ENCODE results near the gene GIN1.
"Not testable (repeated sequence)": the region's sequence is repeated elsewhere in the genome, so short reads cannot be mapped to it uniquely, and the experiment has no call there.

Gene GIN1

GRCh38 chr5:103119765-103120606 is at the start of gene GIN1, which contains the start of gene PPIP5K2:
Gene GIN1 (minus strand): TSS chr5:103120138. CDS start chr5:103108707, 11,431 bp downstream.
Gene PPIP5K2 (plus strand): TSS chr5:103120301. CDS start chr5:103129590, 9,289 bp downstream.
- peak; percentile 91 to 95 for DNase-seq

GRCh38 chr5:103166706-103167105 is 46.8 kb upstream of the GIN1 start:
- no peak for DNase-seq

GRCh38 chr5:103151156-103151555 is 31.2 kb upstream of the GIN1 start:
- DNase-seq = no peak

GRCh38 chr5:103148213-103148612 is 28.3 kb upstream of the GIN1 start:
- no peak for DNase-seq

GRCh38 chr5:103145196-103145595 is 25.3 kb upstream of the GIN1 start:
- DNase-seq = no peak

GRCh38 chr5:103142132-103142531 is 22.2 kb upstream of the GIN1 start:
- DNase-seq = not testable (repeated sequence)

GRCh38 chr5:103139264-103139865 is 19.4 kb upstream of the GIN1 start:
- DNase-seq = peak; percentile 56 to 58

- no peak for DNase-seq
Measured at GRCh38 chr5:103138202-103138690, 18.3 kb upstream of the GIN1 start.

GRCh38 chr5:103135461-103135860 is 15.5 kb upstream of the GIN1 start:
- DNase-seq = no peak

GRCh38 chr5:103133231-103133630 is 13.3 kb upstream of the GIN1 start:
- no peak for DNase-seq

GRCh38 chr5:103132684-103133083 is 12.7 kb upstream of the GIN1 start:
- DNase-seq = no peak

GRCh38 chr5:103128202-103128601 is 8.3 kb upstream of the GIN1 start:
- no peak for DNase-seq

- DNase-seq = no peak
Measured at GRCh38 chr5:103127292-103127817, 7.4 kb upstream of the GIN1 start.

GRCh38 chr5:103126557-103126956 is 6.6 kb upstream of the GIN1 start:
- no peak for DNase-seq

- DNase-seq = no peak
Measured at GRCh38 chr5:103122242-103122641, 2.3 kb upstream of the GIN1 start.

- DNase-seq = peak in 1 of 2 experiments; percentile 47
Measured at GRCh38 chr5:103120607-103121200, 766 bp upstream of the GIN1 start.

GRCh38 chr5:103119070-103119764 is 721 bp downstream of the GIN1 start:
- peak; percentile 21 to 31 for DNase-seq

GRCh38 chr5:103117471-103117991 is 2.4 kb downstream of the GIN1 start:
- no peak for DNase-seq

GRCh38 chr5:103114440-103114839 is 5.5 kb downstream of the GIN1 start:
- no peak for DNase-seq

GRCh38 chr5:103112910-103113309 is 7.0 kb downstream of the GIN1 start:
- no peak for DNase-seq

- DNase-seq = no peak
Measured at GRCh38 chr5:103111468-103111867, 8.5 kb downstream of the GIN1 start.

- DNase-seq = no peak
Measured at GRCh38 chr5:103110403-103110802, 9.5 kb downstream of the GIN1 start.
